H9 (cell line): Measurements from ENCODE around the gene DKK3. TPM values are rescaled to one million over a fixed set of nuclear protein-coding genes. Genes with fewer than 3 reads are reported as not detected.

Experiments
- DNase-seq: peaks from one replicate; pipeline ENCODE4 v3.0.0-alpha.2; 2017
- H2AFZ ChIP-seq: one replicate; pipeline ENCODE4 v1.6.1; 2013; ENCODE audit warnings: mild to moderate bottlenecking, low read length, control low read depth, moderate library complexity
- H2AK5ac ChIP-seq: 2 replicates; pipeline ENCODE4 v1.6.1; 2013; ENCODE audit warnings: low read length, control low read depth, mixed read lengths; ENCODE audit not compliant: insufficient read length
- H2BK120ac ChIP-seq: one replicate; pipeline ENCODE4 v1.6.1; 2013; ENCODE audit warnings: low read depth, mild to moderate bottlenecking, low read length, control low read depth, inconsistent platforms; ENCODE audit not compliant: poor library complexity, severe bottlenecking
- H2BK12ac ChIP-seq: 2 replicates; pipeline ENCODE4 v1.6.1; 2013; ENCODE audit warnings: low read length, control low read depth, mixed read lengths, low read depth; ENCODE audit not compliant: insufficient read length
- H2BK15ac ChIP-seq: 2 replicates; pipeline ENCODE4 v1.6.1; 2013; ENCODE audit warnings: low read depth, low read length, control low read depth
- H2BK20ac ChIP-seq: one replicate; pipeline ENCODE4 v1.6.1; 2013; ENCODE audit warnings: low read depth, mild to moderate bottlenecking, low read length, control low read depth, inconsistent platforms; ENCODE audit not compliant: poor library complexity, severe bottlenecking
- H2BK5ac ChIP-seq: 2 replicates; pipeline ENCODE4 v1.6.1; 2013; ENCODE audit warnings: low read length, control low read depth, mixed read lengths; ENCODE audit not compliant: insufficient read length
- H3K14ac ChIP-seq: 2 replicates; pipeline ENCODE4 v1.6.1; 2013; ENCODE audit warnings: low read length, control low read depth; ENCODE audit not compliant: insufficient read depth
- H3K18ac ChIP-seq: 2 replicates; pipeline ENCODE4 v1.6.1; 2013; ENCODE audit warnings: low read depth, mild to moderate bottlenecking, mixed read lengths, low read length, control low read depth; ENCODE audit not compliant: insufficient read length
- H3K23ac ChIP-seq: 2 replicates; pipeline ENCODE4 v1.6.1; 2013; ENCODE audit warnings: low read length, control low read depth, mixed read lengths, low read depth; ENCODE audit not compliant: insufficient read length
- H3K23me2 ChIP-seq: 2 replicates; pipeline ENCODE4 v1.6.1; 2013; ENCODE audit warnings: low read depth, mild to moderate bottlenecking, mixed read lengths, low read length, control low read depth; ENCODE audit not compliant: insufficient read length, poor library complexity, severe bottlenecking
- H3K27ac ChIP-seq: 2 replicates; pipeline ENCODE4 v1.5.1; 2013; ENCODE audit warnings: low read length, control low read depth, mixed read lengths, low read depth; ENCODE audit not compliant: insufficient read length
- H3K27me3 ChIP-seq: 2 replicates; pipeline ENCODE4 v1.6.1; 2013; ENCODE audit warnings: low read length, control low read depth, inconsistent platforms; ENCODE audit not compliant: insufficient read depth
- H3K4ac ChIP-seq: 2 replicates; pipeline ENCODE4 v1.6.1; 2013; ENCODE audit warnings: low read depth, mild to moderate bottlenecking, control low read depth, inconsistent platforms, low read length, moderate library complexity
- H3K4me1 ChIP-seq: 2 replicates; pipeline ENCODE4 v1.6.1; 2013; ENCODE audit warnings: low read length, control low read depth, inconsistent platforms; ENCODE audit not compliant: insufficient read depth
- H3K4me2 ChIP-seq: 2 replicates; pipeline ENCODE4 v1.6.1; 2013; ENCODE audit warnings: low read length, control low read depth, mixed read lengths; ENCODE audit not compliant: insufficient read length, insufficient read depth
- H3K56ac ChIP-seq: 2 replicates; pipeline ENCODE4 v1.6.1; 2013; ENCODE audit warnings: low read depth, mild to moderate bottlenecking, mixed read lengths, low read length, control low read depth; ENCODE audit not compliant: insufficient read length
- H3K79me1 ChIP-seq: 2 replicates; pipeline ENCODE4 v1.6.1; 2013; ENCODE audit warnings: low read depth, mild to moderate bottlenecking, moderate library complexity, low read length, control low read depth, inconsistent platforms; ENCODE audit not compliant: insufficient read depth, poor library complexity, severe bottlenecking
- H3K79me2 ChIP-seq: 2 replicates; pipeline ENCODE4 v1.6.1; 2013; ENCODE audit warnings: low read length, control low read depth, inconsistent platforms; ENCODE audit not compliant: insufficient read depth
- H3K9ac ChIP-seq: 2 replicates; pipeline ENCODE4 v1.6.1; 2013; ENCODE audit warnings: low read length, control low read depth, mixed read lengths; ENCODE audit not compliant: insufficient read length; ENCODE audit errors: extremely low read depth
- H3K9me3 ChIP-seq: one replicate; pipeline ENCODE4 v1.6.1; 2013; ENCODE audit warnings: low read depth, low read length, inconsistent platforms; ENCODE audit not compliant: control insufficient read depth
- H3T11ph ChIP-seq: one replicate; pipeline ENCODE4 v1.6.1; 2013; ENCODE audit warnings: mild to moderate bottlenecking, low read length, control low read depth, inconsistent platforms
- H4K20me1 ChIP-seq: one replicate; pipeline ENCODE4 v1.6.1; 2013; ENCODE audit not compliant: control insufficient read depth, insufficient read length, insufficient read depth
- H4K5ac ChIP-seq: 2 replicates; pipeline ENCODE4 v1.6.1; 2013; ENCODE audit warnings: low read depth, mild to moderate bottlenecking, mixed read lengths, low read length, control low read depth; ENCODE audit not compliant: insufficient read length
- H4K8ac ChIP-seq: replicated peaks from 2 replicates; pipeline ENCODE4 v1.6.1; 2013; ENCODE audit warnings: low read length, control low read depth, mixed read lengths, low read depth; ENCODE audit not compliant: insufficient read length
- H4K91ac ChIP-seq: 2 replicates; pipeline ENCODE4 v1.6.1; 2013; ENCODE audit warnings: low read depth, mild to moderate bottlenecking, moderate library complexity, mixed read lengths, low read length, control low read depth; ENCODE audit not compliant: insufficient read length
- H3K27ac Mint-ChIP-seq, 3 experiments: 2 replicates in 2 of 3; 3 replicates in 1 of 3; pipeline ENCODE4 v1.8.0; 2020 to 2021; ENCODE audit warnings: mixed read lengths in 3 of 3, mild to moderate bottlenecking in 1 of 3, moderate library complexity in 1 of 3
- H3K27me3 Mint-ChIP-seq: 2 replicates; pipeline ENCODE4 v1.8.0; 2021; ENCODE audit warnings: low read depth, mild to moderate bottlenecking, moderate library complexity, mixed read lengths
- H3K36me3 Mint-ChIP-seq, 3 experiments: 2 replicates in 2 of 3; 3 replicates in 1 of 3; pipeline ENCODE4 v1.8.0; 2020 to 2021; ENCODE audit warnings: low read depth in 3 of 3, mixed read lengths in 3 of 3; ENCODE audit not compliant: insufficient read depth in 1 of 3
- H3K4me1 Mint-ChIP-seq, 2 experiments: 2 replicates each; pipeline ENCODE4 v1.8.0; 2020; ENCODE audit warnings: mixed read lengths in 2 of 2
- H3K4me3 Mint-ChIP-seq, 2 experiments: 2 replicates in 1 of 2; 3 replicates in 1 of 2; pipeline ENCODE4 v1.8.0; 2020 to 2021; ENCODE audit warnings: mild to moderate bottlenecking in 2 of 2, mixed read lengths in 2 of 2, moderate library complexity in 1 of 2
- H3K9me3 Mint-ChIP-seq, 2 experiments: 2 replicates in 1 of 2; 3 replicates in 1 of 2; pipeline ENCODE4 v1.8.0; 2020; ENCODE audit warnings: mild to moderate bottlenecking in 2 of 2, mixed read lengths in 2 of 2, moderate library complexity in 1 of 2
- total RNA-seq: library from RNA; stranded (reverse); gene quantifications from 2 replicates; pipeline ENCODE4 v1.2.1, GENCODE V29; 2021
- TF ChIP-seq, protein P1 (sequence below): fragments of 200-600 bp; sonication (generic); conservative IDR thresholded peaks from 3 replicates; pipeline ENCODE4 v1.8.0; 2021; ENCODE audit warnings: antibody characterized with exemption, mild to moderate bottlenecking

DKK3 gene
- total RNA-seq, 1 experiment from 2014 or later, result 17.1 TPM

GRCh38 chr11:11949482-11949881 lies 58.9 kb downstream of the DKK3 start:
- Histone ChIP-seq H3K23ac (no peak overlapping the region), H3K9ac (no peak overlapping the region), H3K4ac (no peak overlapping the region), H3K4me2 (no peak overlapping the region), H3T11ph (no peak overlapping the region), H2AK5ac (no peak overlapping the region), H3K27me3 (no peaks in the 10 kb centered on the region), H4K20me1 (no peaks in the 10 kb centered on the region), H3K56ac (no peak overlapping the region), H4K91ac (no peak overlapping the region), H3K79me1 (no peaks in the 10 kb centered on the region), H2BK20ac (no peak overlapping the region), H2BK15ac (no peak overlapping the region), H3K14ac (no peak overlapping the region), H3K79me2 (no peaks in the 10 kb centered on the region), H4K5ac (no peak overlapping the region), H3K9me3 (no peaks in the 10 kb centered on the region), H2BK5ac (no peak overlapping the region), H2BK12ac (no peak overlapping the region), H3K23me2 (no peaks in the 10 kb centered on the region), H3K27ac (no peak overlapping the region), H2BK120ac (no peak overlapping the region), H2AFZ (no peak overlapping the region), H4K8ac (no peak overlapping the region), H3K18ac (no peak overlapping the region), H3K4me1 (no peaks in the 10 kb centered on the region)
- Mint-ChIP-seq H3K4me1 (no peaks in the 10 kb centered on the region), H3K9me3 (no peaks in the 10 kb centered on the region), H3K4me3 (no peak overlapping the region), H3K27me3 (no peaks in the 10 kb centered on the region), H3K36me3 (peaks cover 0 to 25% (median 24%) of the 10 kb centered on the region in 3 experiments; a peak in 6 of 7 replicates), H3K27ac (no peak overlapping the region)
- DNase-seq, result no peak
- TF ChIP-seq, protein P1, sequence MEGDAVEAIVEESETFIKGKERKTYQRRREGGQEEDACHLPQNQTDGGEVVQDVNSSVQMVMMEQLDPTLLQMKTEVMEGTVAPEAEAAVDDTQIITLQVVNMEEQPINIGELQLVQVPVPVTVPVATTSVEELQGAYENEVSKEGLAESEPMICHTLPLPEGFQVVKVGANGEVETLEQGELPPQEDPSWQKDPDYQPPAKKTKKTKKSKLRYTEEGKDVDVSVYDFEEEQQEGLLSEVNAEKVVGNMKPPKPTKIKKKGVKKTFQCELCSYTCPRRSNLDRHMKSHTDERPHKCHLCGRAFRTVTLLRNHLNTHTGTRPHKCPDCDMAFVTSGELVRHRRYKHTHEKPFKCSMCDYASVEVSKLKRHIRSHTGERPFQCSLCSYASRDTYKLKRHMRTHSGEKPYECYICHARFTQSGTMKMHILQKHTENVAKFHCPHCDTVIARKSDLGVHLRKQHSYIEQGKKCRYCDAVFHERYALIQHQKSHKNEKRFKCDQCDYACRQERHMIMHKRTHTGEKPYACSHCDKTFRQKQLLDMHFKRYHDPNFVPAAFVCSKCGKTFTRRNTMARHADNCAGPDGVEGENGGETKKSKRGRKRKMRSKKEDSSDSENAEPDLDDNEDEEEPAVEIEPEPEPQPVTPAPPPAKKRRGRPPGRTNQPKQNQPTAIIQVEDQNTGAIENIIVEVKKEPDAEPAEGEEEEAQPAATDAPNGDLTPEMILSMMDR, result no peak
